Fibroblast of skin of right quadriceps (primary cell): ENCODE results near the gene GOLGA6L9.
"Not testable (repeated sequence)": the region's sequence is repeated elsewhere in the genome, so short reads cannot be mapped to it uniquely, and the experiment has no call there.

ENCODE experiments used
- DNase-seq: peaks from one replicate; pipeline ENCODE4 v3.0.0-alpha.2; 2013

GOLGA6L9 gene

GRCh38 chr15:82429693-82430092, at the start of gene GOLGA6L9:
GOLGA6L9 (plus strand) TSS chr15:82429816; CDS start chr15:82430080, 264 bp downstream.
- not testable (repeated sequence) for DNase-seq

GRCh38 chr15:82381330-82381955, 48.2 kb upstream of the GOLGA6L9 start:
- not testable (repeated sequence) for DNase-seq

DNA sequence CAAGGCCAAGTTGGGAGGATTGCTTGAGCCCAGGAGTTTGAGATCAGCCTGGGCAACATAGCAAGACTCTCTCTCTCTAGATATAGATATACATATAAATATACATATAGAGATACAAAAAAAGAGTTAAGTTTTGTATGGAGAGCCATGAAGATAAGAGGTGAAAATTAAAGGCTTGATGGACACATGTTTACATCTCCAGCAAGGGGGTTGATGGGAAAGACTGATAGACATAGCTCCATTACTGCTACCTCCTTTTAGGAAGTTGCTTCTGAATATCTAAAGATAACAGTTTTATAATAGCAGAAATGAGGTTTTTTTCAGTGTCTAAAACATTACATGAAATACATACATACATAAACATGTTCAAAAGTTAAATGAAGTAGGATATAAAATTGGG, 42.4 kb upstream of the GOLGA6L9 start:
- not testable (repeated sequence) for DNase-seq

DNA sequence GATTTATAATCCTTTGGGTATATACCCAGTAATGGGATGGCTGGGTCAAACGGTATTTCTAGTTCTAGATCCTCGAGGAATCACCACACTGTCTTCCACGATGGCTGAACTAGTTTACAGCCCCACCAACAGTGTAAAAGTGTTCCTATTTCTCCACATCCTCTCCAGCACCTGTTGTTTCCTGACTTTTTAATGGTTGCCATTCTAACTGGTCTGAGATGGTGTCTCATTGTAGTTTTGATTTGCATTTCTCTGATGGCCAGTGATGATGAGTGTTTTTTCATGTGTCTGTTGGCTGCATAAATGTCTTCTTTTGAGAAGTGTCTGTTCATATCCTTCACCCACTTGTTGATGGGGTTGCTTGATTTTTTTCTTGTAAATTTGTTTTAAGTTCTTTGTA, 39.5 kb upstream of the GOLGA6L9 start:
- DNase-seq = not testable (repeated sequence)

DNA sequence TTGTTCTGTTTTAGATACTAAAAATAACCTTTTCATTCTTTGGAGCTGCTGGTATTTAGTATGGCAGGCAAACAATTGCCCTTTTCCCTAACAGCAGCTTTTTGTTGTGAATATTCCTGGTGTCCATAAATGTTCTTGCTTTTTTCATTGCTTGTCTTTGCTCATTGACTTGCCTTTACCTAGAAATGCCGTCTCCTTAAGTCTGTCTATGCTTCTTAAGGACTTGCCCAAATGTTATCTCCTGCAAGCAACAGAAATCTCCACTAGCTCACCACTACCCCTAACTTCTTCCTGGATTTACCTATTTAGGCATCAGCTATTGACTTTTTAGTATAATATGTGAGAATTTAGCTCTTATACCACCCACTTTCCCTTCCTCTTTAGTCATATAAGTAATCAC, 37.5 kb upstream of the GOLGA6L9 start:
- DNase-seq = not testable (repeated sequence)

DNA sequence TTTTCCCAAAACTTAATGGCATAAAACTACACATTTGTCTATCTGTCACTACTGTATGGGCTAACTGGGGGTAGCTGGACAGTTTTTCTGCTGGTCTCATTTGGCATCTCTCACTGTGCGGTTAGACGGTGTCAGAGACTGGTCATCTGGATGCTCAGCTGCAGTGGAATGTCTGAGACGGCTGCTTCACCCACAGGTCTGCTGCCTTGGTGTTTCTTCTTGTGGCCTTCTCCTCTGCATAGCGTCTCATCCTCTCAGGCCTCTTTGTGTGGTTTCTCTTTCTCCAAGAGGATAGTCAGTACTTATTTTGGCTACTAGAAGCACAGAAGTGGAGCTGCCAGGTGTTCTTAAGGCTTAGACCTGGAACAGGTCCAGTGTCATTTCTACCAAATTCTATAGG, 35.9 kb upstream of the GOLGA6L9 start:
- peak; percentile 19 for DNase-seq

DNA sequence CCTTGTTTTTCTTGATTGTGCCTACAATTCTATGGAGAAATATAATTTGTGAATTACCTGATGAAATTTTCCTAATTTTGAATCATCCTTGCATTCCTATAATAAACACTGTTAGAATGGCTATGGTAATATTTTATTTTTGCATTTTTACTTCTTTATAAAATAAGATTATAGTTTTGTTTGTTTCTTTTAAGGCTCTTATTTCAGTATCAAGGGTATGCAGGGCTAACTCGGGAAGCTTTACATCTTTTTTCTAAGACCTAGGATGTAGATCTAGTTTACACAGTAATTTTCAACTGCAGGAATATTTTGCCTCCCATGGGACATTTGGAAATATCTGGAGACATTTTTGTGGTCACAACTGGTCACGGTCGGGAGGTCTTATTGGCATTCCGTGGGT, 33.8 kb upstream of the GOLGA6L9 start:
- peak; percentile 41 for DNase-seq

DNA sequence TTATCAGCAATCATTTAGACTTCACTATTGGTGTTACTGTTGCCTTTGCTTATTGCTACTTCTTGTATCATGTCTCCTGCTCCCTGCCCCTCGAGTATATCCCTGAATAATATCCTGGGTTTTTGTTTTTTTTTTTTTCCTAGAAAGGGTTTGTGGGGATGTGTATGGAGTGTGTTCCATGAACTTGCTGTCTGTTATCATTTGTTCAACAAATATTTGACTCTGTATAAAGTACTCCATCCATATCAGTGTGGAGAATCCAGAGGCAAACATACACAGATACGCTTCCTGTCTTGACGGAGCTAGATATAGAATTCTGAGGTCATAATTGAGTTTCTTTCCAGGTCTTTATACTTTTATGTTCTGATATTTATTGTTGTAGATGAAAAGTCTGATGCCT, 31.8 kb upstream of the GOLGA6L9 start:
- no peak for DNase-seq

DNA sequence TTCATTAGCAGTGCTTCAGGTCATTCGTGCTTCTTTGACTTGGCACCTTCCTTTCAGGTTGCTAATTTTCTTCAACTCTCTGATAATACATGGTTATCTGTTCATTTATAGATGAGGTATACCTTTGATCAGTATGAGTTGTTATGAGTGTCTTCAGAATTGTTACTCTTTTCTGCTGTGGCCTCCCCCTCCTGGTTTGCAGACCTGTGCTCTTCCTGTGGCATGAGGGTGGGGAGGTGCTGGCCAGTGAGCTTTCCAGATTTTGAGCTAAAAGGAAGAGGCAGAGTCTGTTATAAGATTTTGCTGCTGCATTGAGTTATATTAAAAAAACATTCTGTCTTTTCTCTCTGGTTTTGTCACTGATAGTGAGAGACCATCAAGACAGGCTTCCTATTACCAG, 30.8 kb upstream of the GOLGA6L9 start:
- DNase-seq = no peak

DNA sequence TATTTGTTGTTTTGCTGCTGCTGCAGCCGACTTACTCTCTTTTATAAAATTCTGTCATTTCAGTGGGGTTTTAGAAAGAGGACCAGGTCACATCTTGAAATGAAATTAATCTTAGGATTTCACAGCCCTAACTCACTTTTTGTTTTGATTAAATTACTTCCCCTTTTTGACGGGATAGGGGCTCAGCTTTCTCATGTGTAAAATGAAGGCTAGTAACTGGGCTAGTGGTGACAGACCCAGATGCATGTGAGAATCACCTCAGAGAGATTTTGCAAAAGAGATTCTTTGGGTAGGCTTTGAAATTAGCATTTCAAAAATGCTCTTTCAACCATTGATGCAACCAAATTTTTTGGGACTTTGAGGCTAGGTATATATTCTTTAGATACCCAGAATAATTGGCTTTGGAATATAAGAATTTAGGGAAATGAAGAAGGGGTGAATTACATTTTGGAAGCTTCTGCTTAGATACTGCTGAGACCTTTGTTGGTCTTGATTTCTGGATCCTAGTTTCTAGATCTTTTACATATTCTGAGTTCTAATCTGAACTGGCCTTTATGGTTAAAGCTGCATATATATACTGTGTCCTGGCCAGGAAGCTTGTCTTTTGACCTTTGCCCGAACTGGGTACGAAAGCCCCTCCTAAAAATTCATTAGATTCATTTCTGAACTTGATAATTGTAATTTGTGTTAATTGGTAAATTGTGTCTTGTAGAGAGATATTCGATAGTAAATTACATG, 30.1 kb upstream of the GOLGA6L9 start:
- not testable (repeated sequence) for DNase-seq

DNA sequence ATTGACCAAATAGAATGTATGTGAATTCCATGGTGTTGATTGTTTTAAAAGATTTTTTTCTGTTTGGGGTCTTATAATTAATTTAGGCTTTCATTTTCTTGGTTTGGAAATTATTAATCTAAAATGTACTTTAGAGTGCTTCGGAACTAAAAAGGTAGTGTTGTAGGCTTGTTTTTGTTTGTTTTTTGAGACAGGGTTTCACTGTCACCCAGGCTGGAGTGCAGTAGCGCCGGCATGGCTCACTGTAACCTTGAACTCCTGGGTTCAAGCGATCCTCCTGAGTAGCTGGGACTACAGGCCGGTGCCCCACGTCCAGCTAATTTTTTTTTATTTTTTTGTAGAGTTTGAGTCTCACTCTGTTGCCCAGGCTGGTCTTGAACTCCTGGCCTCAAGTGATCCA, 27.7 kb upstream of the GOLGA6L9 start:
- not testable (repeated sequence) for DNase-seq

- not testable (repeated sequence) for DNase-seq
These were observed 27.3 kb upstream of the GOLGA6L9 start for GRCh38 chr15:82402341-82402740.

DNA sequence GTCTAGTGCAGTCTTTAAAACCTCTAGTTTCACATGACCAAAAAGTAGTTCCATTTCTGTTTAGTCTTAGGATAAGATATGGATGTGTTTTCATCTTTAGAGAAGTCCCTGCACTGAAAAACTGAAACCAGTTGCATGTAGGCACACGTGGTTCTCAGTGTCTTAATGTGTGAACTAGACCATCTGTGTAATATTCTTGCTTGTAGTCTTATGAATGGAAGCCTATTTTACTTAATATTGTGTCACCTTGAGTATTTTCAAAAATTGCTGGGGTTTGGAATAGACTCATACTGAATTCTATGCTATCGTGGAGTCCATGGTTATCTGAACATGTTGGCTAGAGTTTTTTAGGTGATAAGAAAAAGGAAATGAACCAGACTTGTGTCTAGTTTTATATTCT, 23.4 kb upstream of the GOLGA6L9 start:
- not testable (repeated sequence) for DNase-seq

- DNase-seq = not testable (repeated sequence)
These were observed 19.3 kb upstream of the GOLGA6L9 start for GRCh38 chr15:82410306-82410705.

DNA sequence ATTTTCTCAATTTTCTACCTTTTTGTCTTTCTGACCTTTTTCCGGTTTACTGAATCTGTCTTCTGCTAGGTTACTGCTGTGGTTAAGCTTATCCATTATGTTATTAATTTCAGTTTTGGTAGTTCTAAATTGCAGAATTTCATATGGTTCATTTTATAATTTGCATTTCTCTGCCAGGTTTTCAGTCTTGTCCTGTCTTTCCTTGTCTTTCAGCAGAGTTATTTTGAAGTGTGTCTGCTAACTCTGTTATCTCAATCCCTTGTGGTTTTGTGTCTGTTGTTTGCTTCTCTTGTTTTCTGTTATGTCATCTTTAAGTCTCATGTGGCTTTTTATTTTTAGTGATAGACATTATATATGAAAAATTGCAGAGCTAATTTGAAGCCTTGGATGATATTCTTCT, 18.0 kb upstream of the GOLGA6L9 start:
- DNase-seq = not testable (repeated sequence)

GRCh38 chr15:82414525-82415191, 15.0 kb upstream of the GOLGA6L9 start:
- not testable (repeated sequence) for DNase-seq

DNA sequence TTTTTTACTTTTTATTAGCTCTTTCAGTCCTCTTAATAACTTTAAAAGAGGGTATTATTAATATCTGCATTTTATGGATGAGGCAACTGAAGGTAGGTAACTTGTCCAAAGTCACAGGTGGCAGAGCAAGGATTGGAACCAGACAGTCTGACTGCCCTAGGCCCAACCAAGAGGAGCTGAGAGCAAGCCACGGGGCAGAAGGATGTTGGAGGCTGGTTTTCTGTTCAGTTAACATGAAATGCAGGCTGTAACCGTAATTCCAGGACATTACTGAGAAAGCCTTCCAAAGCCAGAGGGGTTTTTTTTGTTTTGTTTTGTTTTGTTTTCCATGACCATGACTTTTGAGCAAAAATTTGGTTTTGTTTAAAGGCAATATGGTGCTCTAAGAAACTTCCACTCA, 9.1 kb upstream of the GOLGA6L9 start:
- DNase-seq = not testable (repeated sequence)

GRCh38 chr15:82420966-82421365, 8.7 kb upstream of the GOLGA6L9 start:
- DNase-seq = not testable (repeated sequence)

DNA sequence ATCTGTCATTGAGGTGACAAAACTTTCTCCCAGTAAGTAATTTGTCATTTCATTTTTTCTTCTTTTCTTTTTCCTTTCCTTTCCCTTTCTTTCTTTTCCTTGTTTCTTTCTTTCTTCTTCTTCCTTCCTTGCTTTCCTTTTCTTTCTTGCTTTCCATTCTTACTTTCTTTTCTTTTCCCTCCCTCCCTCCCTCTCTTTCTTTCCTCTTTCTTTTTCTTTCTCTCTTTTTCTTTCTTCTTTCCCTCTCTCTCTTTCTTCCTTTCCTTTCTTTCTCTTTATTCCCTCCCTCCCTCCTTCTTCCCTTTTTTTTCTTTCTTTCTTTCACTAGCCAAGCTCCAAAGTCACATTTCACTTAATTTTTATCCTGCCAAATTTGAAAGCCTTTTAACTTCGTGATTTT, 2.5 kb upstream of the GOLGA6L9 start:
- DNase-seq = not testable (repeated sequence)

DNA sequence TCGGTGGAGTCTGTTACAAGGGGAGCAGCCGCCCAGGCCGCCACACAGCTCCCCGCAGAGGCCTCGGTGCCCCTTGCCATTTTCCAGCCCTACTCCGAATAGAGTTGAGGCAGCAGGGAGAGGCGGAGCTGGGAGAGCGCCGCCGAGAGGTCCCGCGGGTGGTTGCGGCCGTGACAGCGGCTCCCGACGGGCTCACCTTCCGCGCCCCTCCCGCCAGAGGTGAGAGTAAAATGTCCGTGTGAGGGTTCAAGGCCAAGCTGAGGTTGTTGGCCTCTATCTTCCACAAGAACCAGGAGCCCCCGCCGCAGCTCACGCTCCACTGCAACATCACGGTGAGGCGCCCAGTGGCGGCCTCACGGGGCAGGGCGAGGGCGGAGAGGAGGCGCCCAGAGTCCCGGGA, 15.8 kb downstream of the GOLGA6L9 start:
- not testable (repeated sequence) for DNase-seq

GRCh38 chr15:82457336-82457735, 27.7 kb downstream of the GOLGA6L9 start:
- not testable (repeated sequence) for DNase-seq

GRCh38 chr15:82465629-82466028, 36.0 kb downstream of the GOLGA6L9 start:
- not testable (repeated sequence) for DNase-seq

DNA sequence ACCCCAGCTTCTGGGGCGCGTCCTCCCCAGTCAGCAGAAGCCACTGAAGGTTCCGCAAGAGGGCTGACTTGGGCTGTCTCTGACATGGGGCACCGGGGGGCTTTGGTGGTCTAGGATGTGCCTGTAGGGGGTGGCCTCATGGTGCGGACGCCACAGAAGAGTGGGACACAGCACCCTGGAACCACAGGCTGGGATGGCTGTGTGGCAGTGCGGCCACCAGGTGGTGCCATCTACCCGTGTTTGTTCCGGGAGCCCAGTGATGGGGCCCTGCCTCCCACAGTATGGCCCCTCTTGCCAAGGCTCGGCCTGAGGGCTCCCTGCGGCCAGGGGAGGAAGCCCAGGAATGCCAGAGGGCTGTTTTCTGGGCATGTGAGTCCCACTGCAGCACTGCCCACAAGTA, 38.6 kb downstream of the GOLGA6L9 start:
- not testable (repeated sequence) for DNase-seq

DNA sequence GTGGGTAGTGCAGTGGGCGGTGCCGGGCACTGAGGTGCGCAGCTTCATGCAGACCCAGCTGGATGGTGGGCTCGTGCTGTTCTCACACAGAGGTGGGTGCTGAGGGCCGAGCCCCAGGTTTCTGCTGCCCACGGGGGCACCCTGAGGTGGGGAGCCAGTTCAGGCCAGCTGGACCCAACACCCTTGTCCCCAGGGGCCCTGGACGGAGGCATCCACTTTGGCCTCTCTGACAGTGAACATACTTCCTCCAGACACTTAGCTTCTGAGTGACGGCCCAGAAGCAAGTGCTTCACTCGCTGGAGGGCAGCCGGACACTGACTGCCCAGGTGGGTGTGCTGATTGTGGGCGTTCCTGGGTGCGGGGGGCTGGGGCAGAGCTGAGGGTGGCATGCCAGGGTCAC, 39.8 kb downstream of the GOLGA6L9 start:
- not testable (repeated sequence) for DNase-seq
